Right lobe of liver (tissue), 4 donors: Measurements from ENCODE around the gene CREB3.

Experiments
- CTCF ChIP-seq, 4 donors: fragments of 200-600 bp in 3 of 4; fragments of 450-650 bp in 1 of 4; IDR thresholded peaks; one replicate each; pipeline versions ENCODE4 v1.5.1 to v1.8.0; 2016 to 2022; ENCODE audit warnings: antibody characterized with exemption in 4 of 4, mild to moderate bottlenecking in 2 of 4
- POLR2A ChIP-seq: fragments of 450-650 bp; IDR thresholded peaks from one replicate; pipeline ENCODE4 v1.6.1; 2017; ENCODE audit warnings: antibody characterized with exemption, mild to moderate bottlenecking
- donor health status: DM: no; HTN: no; CAD: no.
- donor health status: DM: no; HTN: no; CAD: no.
- donor health status: DM: no; HTN: yes; CAD: no.

- TF ChIP-seq CTCF (IDR thresholded peaks at IDR 0.05) (no peak), POLR2A (no peak)
Observed at GRCh38 chr9:35732800-35733541, 505 bp downstream of the CREB3 start.
